Tibial nerve (tissue), 3 donors: Measurements from ENCODE around the gene TCF4.

ENCODE experiments used
- CTCF ChIP-seq, 5 experiments: fragments of 200-600 bp in 3 of 5; fragments of 450-650 bp in 2 of 5; sonication (generic) in 3 of 5; IDR thresholded peaks; one replicate each; pipeline ENCODE4 v1.5.1; 2016 to 2019; ENCODE audit warnings: antibody characterized with exemption in 5 of 5, mild to moderate bottlenecking in 3 of 5, moderate library complexity in 2 of 5
- POLR2A ChIP-seq, 2 donors: fragments of 450-650 bp; IDR thresholded peaks; one replicate each; pipeline ENCODE4 v1.6.1; 2017; ENCODE audit warnings: antibody characterized with exemption in 2 of 2, mild to moderate bottlenecking in 2 of 2, moderate library complexity in 2 of 2

- no peak for TF ChIP-seq POLR2A (IDR thresholded peaks at IDR 0.05)
- TF ChIP-seq CTCF (IDR thresholded peaks at IDR 0.05): no peak
Measured at GRCh38 chr18:55249550-55249949, 338.4 kb downstream of the TCF4 start.
